A673 (cell line): ENCODE measurements around the gene SNX19. TPM values are rescaled to one million over a fixed set of nuclear protein-coding genes. Genes with fewer than 3 reads are reported as not detected.

Source experiments
- BruUV-seq: library from RNA; stranded (reverse); fragments of 400-500 nt; replicated peaks from 2 replicates; lab custom pipeline; 2021; lab: Mats Ljungman, UMichigan
- CTCF ChIA-PET: fragments of 300-600 bp; sonication (Branson Sonifier 250); formaldehyde crosslinking; loops from one replicate; lab custom pipeline; 2022; ENCODE audit warnings: antibody characterized with exemption; lab: Charles Lee
- POLR2A ChIA-PET: fragments of 300-600 bp; sonication (Branson Sonifier 250); formaldehyde crosslinking; loops from one replicate; lab custom pipeline; 2022; ENCODE audit warnings: antibody characterized with exemption; ENCODE audit not compliant: low non-redundant PET; lab: Charles Lee
- DNase-seq: peaks from one replicate; pipeline ENCODE4 v3.0.0-alpha.2; 2015; ENCODE audit warnings: low spot score
- H3K27ac ChIP-seq: fragments of 200-600 bp; sonication (generic); 2 replicates; pipeline ENCODE4 v1.5.1; 2016; ENCODE audit warnings: mixed run types, low read depth, mild to moderate bottlenecking, mixed read lengths, antibody characterized with exemption, low read length; ENCODE audit not compliant: poor library complexity, severe bottlenecking
- H3K27me3 ChIP-seq: fragments of 200-600 bp; sonication (generic); replicated peaks from 2 replicates; pipeline ENCODE4 v1.6.1; 2017; ENCODE audit warnings: mixed run types, low read depth, mild to moderate bottlenecking, mixed read lengths, antibody characterized with exemption, low read length; ENCODE audit not compliant: insufficient read depth, poor library complexity
- H3K36me3 ChIP-seq: fragments of 200-600 bp; sonication (generic); 2 replicates; pipeline ENCODE4 v1.6.1; 2016; ENCODE audit warnings: mixed run types, mild to moderate bottlenecking, mixed read lengths, antibody characterized with exemption, low read length; ENCODE audit not compliant: insufficient read depth, poor library complexity, severe bottlenecking
- H3K4me1 ChIP-seq: fragments of 200-600 bp; sonication (generic); 2 replicates; pipeline ENCODE4 v1.6.1; 2017; ENCODE audit warnings: mixed run types, mild to moderate bottlenecking, mixed read lengths, antibody characterized with exemption, low read length; ENCODE audit not compliant: insufficient read depth, poor library complexity, severe bottlenecking
- H3K4me3 ChIP-seq: fragments of 200-600 bp; sonication (generic); 2 replicates; pipeline ENCODE4 v1.5.1; 2016; ENCODE audit warnings: low read depth, mixed run types, mild to moderate bottlenecking, mixed read lengths, low read length; ENCODE audit not compliant: poor library complexity, severe bottlenecking
- H3K9me3 ChIP-seq: fragments of 200-600 bp; sonication (generic); 2 replicates; pipeline ENCODE4 v1.6.1; 2016; ENCODE audit warnings: mixed run types, low read depth, mild to moderate bottlenecking, mixed read lengths, antibody characterized with exemption, low read length; ENCODE audit not compliant: poor library complexity, severe bottlenecking
- EZH2 ChIP-seq: fragments of 200-600 bp; sonication (generic); IDR thresholded peaks from 2 replicates; pipeline ENCODE4 v1.6.1; 2017; ENCODE audit warnings: borderline replicate concordance, low read depth, mild to moderate bottlenecking, mixed read lengths, antibody characterized with exemption, low read length; ENCODE audit not compliant: poor library complexity, severe bottlenecking
- intact Hi-C: fragments of 100-400 bp; cut with micrococcal nuclease; formaldehyde crosslinking; loops from one replicate; pipeline ENCODE4 v1.10.0; 2022; ENCODE audit not compliant: unreplicated experiment
- total RNA-seq: library from RNA; stranded (reverse); gene quantifications from 2 replicates; pipeline ENCODE4 v1.2.3, GENCODE V29; 2021
- TF ChIP-seq, protein P1 (sequence below): fragments of 300-800, 200-600 bp; sonication (generic); conservative IDR thresholded peaks from 2 replicates; pipeline ENCODE4 v1.5.1; 2017; ENCODE audit warnings: low read depth, mild to moderate bottlenecking, antibody characterized with exemption, low read length, moderate library complexity, mixed read lengths

The SNX19 gene
- total RNA-seq, 1 experiment from 2014 or later: 51.9 TPM

DNA sequence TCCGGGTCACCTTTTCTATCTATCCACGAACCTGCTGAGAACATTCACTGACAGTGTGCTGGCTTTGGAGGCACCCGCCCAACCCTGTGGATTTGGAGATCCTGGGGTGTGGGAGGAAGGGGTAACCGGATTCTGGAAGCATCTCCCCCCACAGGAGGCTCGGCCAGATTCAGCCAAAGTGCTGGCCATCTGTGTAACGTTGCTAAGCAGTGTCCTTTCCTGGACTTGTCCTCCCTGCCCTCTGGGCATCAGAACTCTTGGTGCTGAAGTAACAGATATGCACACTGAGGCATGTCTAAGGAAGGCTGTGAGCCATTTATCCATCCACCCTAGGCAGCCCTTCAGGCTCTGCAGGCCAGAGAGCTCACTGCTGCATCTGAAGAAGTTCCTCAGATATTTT lies 85.7 kb downstream of the SNX19 start:
- POLR2A ChIA-PET: no interaction called here
- no TSS peak for BruUV-seq
- CTCF ChIA-PET: no interaction called here
- intact Hi-C loops: no loop called here
- H3K9me3 ChIP-seq: no peaks in the 10 kb centered on the region
- H3K4me3 ChIP-seq: no peak overlapping the region
- TF ChIP-seq, protein P1, sequence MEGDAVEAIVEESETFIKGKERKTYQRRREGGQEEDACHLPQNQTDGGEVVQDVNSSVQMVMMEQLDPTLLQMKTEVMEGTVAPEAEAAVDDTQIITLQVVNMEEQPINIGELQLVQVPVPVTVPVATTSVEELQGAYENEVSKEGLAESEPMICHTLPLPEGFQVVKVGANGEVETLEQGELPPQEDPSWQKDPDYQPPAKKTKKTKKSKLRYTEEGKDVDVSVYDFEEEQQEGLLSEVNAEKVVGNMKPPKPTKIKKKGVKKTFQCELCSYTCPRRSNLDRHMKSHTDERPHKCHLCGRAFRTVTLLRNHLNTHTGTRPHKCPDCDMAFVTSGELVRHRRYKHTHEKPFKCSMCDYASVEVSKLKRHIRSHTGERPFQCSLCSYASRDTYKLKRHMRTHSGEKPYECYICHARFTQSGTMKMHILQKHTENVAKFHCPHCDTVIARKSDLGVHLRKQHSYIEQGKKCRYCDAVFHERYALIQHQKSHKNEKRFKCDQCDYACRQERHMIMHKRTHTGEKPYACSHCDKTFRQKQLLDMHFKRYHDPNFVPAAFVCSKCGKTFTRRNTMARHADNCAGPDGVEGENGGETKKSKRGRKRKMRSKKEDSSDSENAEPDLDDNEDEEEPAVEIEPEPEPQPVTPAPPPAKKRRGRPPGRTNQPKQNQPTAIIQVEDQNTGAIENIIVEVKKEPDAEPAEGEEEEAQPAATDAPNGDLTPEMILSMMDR: no peak
- H3K27me3 ChIP-seq: no peaks in the 10 kb centered on the region
- no peak overlapping the region for H3K27ac ChIP-seq
- H3K4me1 ChIP-seq: peaks cover 8% of the 10 kb centered on the region
- DNase-seq: no peak
- H3K36me3 ChIP-seq: no peaks in the 10 kb centered on the region

DNA sequence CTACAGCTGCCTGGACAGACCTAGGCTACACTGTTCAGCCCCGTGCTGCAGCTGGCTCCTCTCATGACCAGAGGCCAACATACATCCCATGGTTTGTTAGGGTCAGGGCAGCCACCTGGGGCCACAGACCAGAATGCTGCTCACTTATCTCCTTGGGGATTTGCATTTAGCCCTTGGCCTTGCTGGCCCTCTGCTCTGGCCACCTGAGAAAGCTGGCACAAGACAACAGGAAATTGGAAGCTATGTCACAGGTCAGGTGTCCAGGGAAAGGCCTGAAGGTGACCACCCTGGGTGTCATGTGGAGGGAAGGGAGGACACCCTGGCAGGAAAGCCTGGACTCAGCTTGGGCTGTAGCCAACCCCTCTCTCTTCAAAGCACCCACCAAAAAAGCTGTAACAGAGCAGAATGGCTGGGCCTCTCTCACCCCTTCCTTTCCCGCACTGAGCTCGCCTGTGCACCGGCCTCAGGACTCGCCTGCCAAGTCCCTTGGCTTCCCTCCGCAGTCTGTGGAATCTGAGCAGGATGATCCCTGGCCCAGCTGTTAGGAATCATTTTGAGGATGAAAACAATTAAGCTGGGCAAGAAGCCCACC lies 86.3 kb downstream of the SNX19 start:
- no peak for DNase-seq
- no peak overlapping the region for H3K4me3 ChIP-seq

DNA sequence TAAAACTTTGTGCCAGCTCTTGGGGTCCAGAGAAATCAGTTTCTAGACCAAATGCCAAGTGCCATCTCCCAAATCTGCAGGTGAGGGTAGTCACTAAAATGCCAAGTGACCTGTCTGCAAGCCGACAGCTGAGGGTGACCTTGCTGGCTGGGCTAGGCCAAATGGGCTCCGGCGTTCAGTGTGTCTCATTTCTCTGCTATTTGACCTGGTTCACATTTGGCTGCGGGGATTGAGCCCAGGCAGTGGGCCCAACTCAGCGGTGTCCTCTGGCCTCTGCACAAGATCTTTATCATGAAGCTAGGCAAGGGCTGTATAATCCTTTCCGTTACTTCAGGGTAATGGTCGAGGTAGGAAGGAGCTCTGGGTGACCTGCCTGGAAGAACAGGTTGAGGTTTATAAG lies 87.5 kb downstream of the SNX19 start:
- no peak for DNase-seq
- intact Hi-C loops: no loop called here
- TF ChIP-seq EZH2: no peak
- BruUV-seq: no TSS peak
- POLR2A ChIA-PET: no interaction called here
- no peaks in the 10 kb centered on the region for H3K9me3 ChIP-seq
- no peak overlapping the region for H3K4me3 ChIP-seq
- H3K27me3 ChIP-seq: no peaks in the 10 kb centered on the region
- CTCF ChIA-PET: interaction anchor here (0.8 kb wide), 1 partner anchor 398 kb away, joined by 4 read pairs; no protein-coding TSS in a partner anchor
- H3K36me3 ChIP-seq: no peaks in the 10 kb centered on the region
- H3K4me1 ChIP-seq: peaks cover 8% of the 10 kb centered on the region
- no peak overlapping the region for H3K27ac ChIP-seq

More for the DNA sequence above, 86.3 kb downstream of the SNX19 start:
- BruUV-seq: no TSS peak
- POLR2A ChIA-PET: no interaction called here
- Histone ChIP-seq H3K36me3 (no peaks in the 10 kb centered on the region), H3K27ac (no peak overlapping the region), H3K9me3 (no peaks in the 10 kb centered on the region), H3K27me3 (no peaks in the 10 kb centered on the region), H3K4me1 (peaks cover 8% of the 10 kb centered on the region)
- TF ChIP-seq, protein P1: no peak
- no peak for TF ChIP-seq EZH2
- intact Hi-C loops: no loop called here
- CTCF ChIA-PET: no interaction called here
